ENCODE results near the gene FAT4. TPM values are rescaled to one million over a fixed set of nuclear protein-coding genes. Genes with fewer than 3 reads are reported as not detected.

The FAT4 gene
- total RNA-seq, 1 experiment from 2014 or later: 4.5 TPM

DNA sequence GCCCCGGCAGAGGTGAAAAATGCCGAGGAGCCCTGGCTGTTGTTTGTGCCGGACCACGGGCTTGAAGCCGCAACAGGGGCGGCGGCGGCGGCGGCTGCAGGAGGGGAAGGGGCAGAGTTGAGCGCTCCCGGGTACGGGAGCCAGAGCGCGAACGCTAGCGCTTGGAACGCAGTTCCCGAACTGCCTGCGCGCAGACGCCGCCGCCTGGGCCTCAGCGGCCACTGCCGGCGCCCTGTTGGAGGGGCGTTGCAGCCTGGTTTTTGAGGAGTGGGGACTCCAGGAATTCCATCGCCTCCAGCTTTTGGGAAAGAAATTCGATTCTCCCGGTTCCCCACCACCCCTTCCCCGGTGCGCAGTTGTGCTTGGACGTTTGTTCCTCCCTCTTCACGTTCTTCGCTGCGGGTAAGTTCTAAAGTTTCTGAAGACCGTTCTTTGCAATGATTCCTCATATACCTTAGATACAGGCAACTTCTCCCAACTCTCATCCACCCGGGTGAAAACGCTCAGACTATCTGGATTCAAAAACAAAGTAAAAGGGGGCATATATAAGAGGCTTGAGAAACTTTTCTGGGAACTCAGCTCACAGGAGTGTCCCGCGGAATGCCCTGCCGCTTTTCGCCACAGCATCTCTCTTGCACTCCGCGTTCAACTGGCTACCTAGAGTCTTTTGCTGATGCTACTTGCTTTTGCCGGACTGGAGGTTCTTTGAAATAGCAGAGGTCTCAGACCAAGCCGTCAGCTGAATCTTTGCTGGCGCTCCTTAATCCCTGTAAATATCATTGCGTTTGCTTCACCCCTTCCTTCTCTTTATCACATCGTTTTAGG lies 1.0 kb downstream of the FAT4 start:
- Histone ChIP-seq H3F3A (ENCODE audit: insufficient read depth, low read depth) (no peaks in the 10 kb centered on the region), H3K4me3 (peak overlapping the region; percentile 85), H3K9me3 (ENCODE audit: insufficient read depth, low read depth) (no peaks in the 10 kb centered on the region), H3K4me1 (replicated peaks; ENCODE audit: insufficient read depth) (peaks cover 9% of the 10 kb centered on the region; the same call in 1 of the 2 replicates), H3K9me2 (ENCODE audit: insufficient read depth) (no peaks in the 10 kb centered on the region), H3K4me2 (peak overlapping the region; percentile 98), H4K20me1 (ENCODE audit: insufficient read depth) (no peaks in the 10 kb centered on the region), H3K79me2 (ENCODE audit: low read depth) (no peaks in the 10 kb centered on the region), H3K36me3 (ENCODE audit: low read depth) (no peaks in the 10 kb centered on the region), H2AFZ (peak overlapping the region; percentile 100), H3K27me3 (ENCODE audit: insufficient read depth, low read depth) (0 out of 2 replicates have a peak, but pooled peaks cover 12% of the 10 kb centered on the region), H3K27ac (no peak overlapping the region)
- TF ChIP-seq, protein P1, sequence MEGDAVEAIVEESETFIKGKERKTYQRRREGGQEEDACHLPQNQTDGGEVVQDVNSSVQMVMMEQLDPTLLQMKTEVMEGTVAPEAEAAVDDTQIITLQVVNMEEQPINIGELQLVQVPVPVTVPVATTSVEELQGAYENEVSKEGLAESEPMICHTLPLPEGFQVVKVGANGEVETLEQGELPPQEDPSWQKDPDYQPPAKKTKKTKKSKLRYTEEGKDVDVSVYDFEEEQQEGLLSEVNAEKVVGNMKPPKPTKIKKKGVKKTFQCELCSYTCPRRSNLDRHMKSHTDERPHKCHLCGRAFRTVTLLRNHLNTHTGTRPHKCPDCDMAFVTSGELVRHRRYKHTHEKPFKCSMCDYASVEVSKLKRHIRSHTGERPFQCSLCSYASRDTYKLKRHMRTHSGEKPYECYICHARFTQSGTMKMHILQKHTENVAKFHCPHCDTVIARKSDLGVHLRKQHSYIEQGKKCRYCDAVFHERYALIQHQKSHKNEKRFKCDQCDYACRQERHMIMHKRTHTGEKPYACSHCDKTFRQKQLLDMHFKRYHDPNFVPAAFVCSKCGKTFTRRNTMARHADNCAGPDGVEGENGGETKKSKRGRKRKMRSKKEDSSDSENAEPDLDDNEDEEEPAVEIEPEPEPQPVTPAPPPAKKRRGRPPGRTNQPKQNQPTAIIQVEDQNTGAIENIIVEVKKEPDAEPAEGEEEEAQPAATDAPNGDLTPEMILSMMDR (conservative IDR thresholded peaks at IDR 0.05): 0 out of 2 replicates have a peak, but pooled peaks have one; percentile 20
- no peak for TF ChIP-seq EZH2 (IDR thresholded peaks at IDR 0.05; ENCODE audit: low read depth)
- peak in 1 of 2 experiments; percentile 39 for DNase-seq
- BruUV-seq (replicated peaks): no TSS peak
- CTCF ChIA-PET: no interaction called here
- POLR2A ChIA-PET (ENCODE audit: unreplicated experiment): interaction anchor here (0.7 kb wide), 1 partner anchor 258 kb away, joined by 3 read pairs; no protein-coding TSS in a partner anchor
- intact Hi-C loops (cut with micrococcal nuclease; ENCODE audit: unreplicated experiment): loop anchor here (2.0 to 10.0 kb wide), 5 partner anchors 73 to 1539 kb away; no protein-coding TSS in a partner anchor

DNA sequence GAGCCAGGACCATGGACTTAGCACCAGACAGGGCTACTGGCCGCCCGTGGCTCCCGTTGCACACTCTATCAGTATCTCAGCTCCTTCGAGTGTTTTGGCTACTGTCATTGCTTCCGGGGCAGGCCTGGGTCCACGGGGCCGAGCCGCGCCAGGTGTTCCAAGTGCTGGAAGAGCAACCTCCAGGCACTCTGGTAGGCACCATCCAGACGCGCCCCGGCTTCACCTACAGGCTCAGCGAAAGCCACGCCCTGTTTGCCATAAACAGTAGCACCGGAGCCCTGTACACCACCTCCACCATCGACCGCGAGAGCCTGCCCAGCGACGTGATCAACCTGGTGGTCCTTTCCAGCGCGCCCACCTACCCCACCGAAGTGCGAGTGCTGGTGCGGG lies 1.6 kb downstream of the FAT4 start:
- H3K79me2 ChIP-seq (ENCODE audit: low read depth): no peaks in the 10 kb centered on the region
- no peak overlapping the region for H3K4me3 ChIP-seq
- H3K4me1 ChIP-seq (replicated peaks; ENCODE audit: insufficient read depth): peaks cover 9% of the 10 kb centered on the region; the same call in 1 of the 2 replicates
- ChIA-PET POLR2A (ENCODE audit: unreplicated experiment) (no interaction called here), CTCF (no interaction called here)
- intact Hi-C loops (cut with micrococcal nuclease; ENCODE audit: unreplicated experiment): loop anchor here (10.0 kb wide), 3 partner anchors 198 to 1538 kb away; no protein-coding TSS in a partner anchor
- no peak overlapping the region for H2AFZ ChIP-seq
- H3K27me3 ChIP-seq (ENCODE audit: insufficient read depth, low read depth): 0 out of 2 replicates have a peak, but pooled peaks cover 12% of the 10 kb centered on the region
- no peak for DNase-seq
- no peaks in the 10 kb centered on the region for H3K9me2 ChIP-seq (ENCODE audit: insufficient read depth)
- H4K20me1 ChIP-seq (ENCODE audit: insufficient read depth): no peaks in the 10 kb centered on the region
- no peaks in the 10 kb centered on the region for H3K36me3 ChIP-seq (ENCODE audit: low read depth)
- TF ChIP-seq, protein P1 (conservative IDR thresholded peaks at IDR 0.05): no peak
- no peak for TF ChIP-seq EZH2 (IDR thresholded peaks at IDR 0.05; ENCODE audit: low read depth)
- no peak overlapping the region for H3K27ac ChIP-seq
- BruUV-seq (replicated peaks): no TSS peak
- H3K4me2 ChIP-seq: no peak overlapping the region; the same call in 1 of the 2 replicates
- no peaks in the 10 kb centered on the region for H3F3A ChIP-seq (ENCODE audit: insufficient read depth, low read depth)
- no peaks in the 10 kb centered on the region for H3K9me3 ChIP-seq (ENCODE audit: insufficient read depth, low read depth)

- Histone ChIP-seq H3K4me1 (replicated peaks; ENCODE audit: insufficient read depth) (peaks cover 9% of the 10 kb centered on the region; the same call in 1 of the 2 replicates), H2AFZ (no peak overlapping the region), H3K79me2 (ENCODE audit: low read depth) (no peaks in the 10 kb centered on the region), H3K27me3 (ENCODE audit: insufficient read depth, low read depth) (0 out of 2 replicates have a peak, but pooled peaks cover 12% of the 10 kb centered on the region), H3K27ac (no peak overlapping the region), H3K9me3 (ENCODE audit: insufficient read depth, low read depth) (no peaks in the 10 kb centered on the region), H4K20me1 (ENCODE audit: insufficient read depth) (no peaks in the 10 kb centered on the region), H3F3A (ENCODE audit: insufficient read depth, low read depth) (no peaks in the 10 kb centered on the region), H3K9me2 (ENCODE audit: insufficient read depth) (no peaks in the 10 kb centered on the region), H3K4me3 (no peak overlapping the region), H3K36me3 (ENCODE audit: low read depth) (no peaks in the 10 kb centered on the region), H3K4me2 (no peak overlapping the region)
- no peak for DNase-seq
- intact Hi-C loops (cut with micrococcal nuclease; ENCODE audit: unreplicated experiment): loop anchor here (10.0 kb wide), 3 partner anchors 198 to 1538 kb away; no protein-coding TSS in a partner anchor
- TF ChIP-seq EZH2 (IDR thresholded peaks at IDR 0.05; ENCODE audit: low read depth): no peak
- TF ChIP-seq, protein P1 (conservative IDR thresholded peaks at IDR 0.05): no peak
- no TSS peak for BruUV-seq (replicated peaks)
- ChIA-PET CTCF (interaction anchor here (0.5 kb wide), 1 partner anchor 270 kb away, joined by 5 read pairs; no protein-coding TSS in a partner anchor), POLR2A (ENCODE audit: unreplicated experiment) (no interaction called here)
Observed at GRCh38 chr4:125316791-125317524, 2.2 kb downstream of the FAT4 start.

Data from PC-9 (cell line).